HG02763 (cell line): ENCODE measurements around the gene KAT8.
A peak's percentile ranks its signal among the peaks of the same experiment; 100 is the strongest.
"Not testable (repeated sequence)": the region's sequence is repeated elsewhere in the genome, so short reads cannot be mapped to it uniquely, and the experiment has no call there.

Experiments
- ATAC-seq: cut with Tn5 transposase; IDR thresholded peaks from one replicate; pipeline ENCODE4 v1.9.1; 2021; ENCODE audit warnings: mild to moderate bottlenecking, moderate library complexity; ENCODE audit not compliant: unreplicated experiment

The KAT8 gene

DNA sequence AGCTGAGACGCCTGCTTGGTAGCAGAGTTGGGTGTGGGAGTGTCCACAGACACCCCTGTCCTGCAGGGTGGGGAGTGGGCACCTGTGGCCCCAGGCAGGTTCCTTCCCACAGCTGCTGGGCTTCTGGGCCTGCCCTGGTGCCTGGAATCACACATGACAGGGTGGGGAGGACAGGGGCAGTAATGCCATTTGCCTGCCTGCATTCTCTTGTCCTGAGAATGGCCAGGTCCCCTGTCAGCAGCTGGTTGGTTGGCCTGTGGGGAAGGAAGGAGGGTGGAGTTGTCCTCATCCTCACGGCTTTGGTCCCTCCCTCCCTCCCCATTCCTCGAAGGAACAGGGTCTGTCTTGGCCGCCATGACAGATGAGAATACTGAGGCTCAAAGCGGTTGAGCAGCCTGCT lies 33.9 kb upstream of the KAT8 start:
- ATAC-seq: no peak

DNA sequence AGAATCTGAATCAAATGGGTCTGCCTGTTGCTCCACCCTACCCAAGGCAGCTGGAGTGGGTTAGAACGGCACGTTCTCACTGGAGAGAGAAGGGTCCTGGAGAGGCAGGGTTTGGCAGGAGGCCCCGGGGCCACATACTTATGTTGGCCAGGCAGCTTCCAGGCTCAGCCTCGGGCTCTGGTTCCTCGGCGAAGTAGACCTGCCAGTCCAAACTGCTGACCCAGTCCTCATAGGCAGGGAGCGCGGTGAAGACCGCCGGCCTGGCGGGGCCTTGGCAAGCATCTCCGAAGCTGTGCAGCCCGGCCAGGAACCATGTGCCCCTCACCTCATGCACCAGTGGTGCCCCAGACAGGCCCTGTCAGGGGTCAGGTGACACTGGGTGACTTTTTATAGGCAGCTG lies 33.5 kb upstream of the KAT8 start:
- ATAC-seq: no peak

DNA sequence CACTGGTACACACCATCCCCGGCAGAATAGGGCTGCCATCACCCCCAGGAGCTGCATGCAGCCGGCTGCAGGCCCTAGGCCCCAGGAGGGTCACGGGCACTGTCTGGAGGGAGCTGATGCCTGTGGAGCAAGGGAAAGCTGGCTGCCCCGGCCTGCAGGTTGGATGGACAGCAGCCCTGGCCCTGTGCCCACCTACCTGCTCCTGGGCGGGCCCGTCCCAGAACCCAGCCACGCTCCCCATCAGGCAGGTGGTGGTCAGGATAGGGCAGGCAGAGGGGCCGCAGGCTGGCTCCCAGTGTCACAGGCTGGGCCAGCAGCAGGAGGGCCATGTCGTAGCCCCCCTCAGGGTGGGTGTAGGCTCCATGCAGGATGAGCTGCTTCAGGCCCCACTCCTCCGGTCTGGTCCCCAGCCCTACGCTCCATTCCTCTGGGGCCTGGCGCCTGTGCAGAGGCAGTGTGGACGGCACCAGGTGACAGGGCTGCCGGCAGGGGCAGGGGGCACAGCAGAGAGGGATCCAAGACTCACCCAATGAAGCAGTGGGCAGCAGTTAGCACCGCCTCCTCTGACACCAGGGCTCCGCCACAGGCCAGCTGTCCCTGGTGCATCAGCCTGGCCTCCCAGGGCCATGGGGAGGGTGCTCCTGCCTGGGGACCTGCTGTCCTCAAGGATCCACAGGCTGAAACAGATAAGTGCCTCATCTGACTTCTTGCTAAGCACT lies 32.7 kb upstream of the KAT8 start:
- no peak for ATAC-seq

DNA sequence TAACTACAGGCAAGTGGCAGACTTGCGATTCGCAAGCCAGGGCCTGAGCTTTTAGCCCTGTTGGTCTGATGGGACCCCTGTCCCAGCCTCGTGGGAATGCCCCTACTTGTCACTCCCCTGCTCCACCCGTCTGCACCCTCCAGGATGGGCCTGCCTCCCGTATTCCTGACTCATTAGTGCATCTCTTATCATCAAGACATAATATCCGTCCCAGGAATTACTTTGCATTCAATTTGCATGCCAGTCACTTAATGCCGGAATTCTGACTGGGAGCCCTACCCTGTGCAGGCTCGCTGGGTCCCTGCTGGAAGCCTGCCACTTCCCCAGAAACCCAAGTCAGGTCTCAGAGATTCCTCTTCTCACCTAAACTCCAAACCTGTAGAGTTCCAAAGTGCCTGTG lies 32.1 kb upstream of the KAT8 start:
- no peak for ATAC-seq

DNA sequence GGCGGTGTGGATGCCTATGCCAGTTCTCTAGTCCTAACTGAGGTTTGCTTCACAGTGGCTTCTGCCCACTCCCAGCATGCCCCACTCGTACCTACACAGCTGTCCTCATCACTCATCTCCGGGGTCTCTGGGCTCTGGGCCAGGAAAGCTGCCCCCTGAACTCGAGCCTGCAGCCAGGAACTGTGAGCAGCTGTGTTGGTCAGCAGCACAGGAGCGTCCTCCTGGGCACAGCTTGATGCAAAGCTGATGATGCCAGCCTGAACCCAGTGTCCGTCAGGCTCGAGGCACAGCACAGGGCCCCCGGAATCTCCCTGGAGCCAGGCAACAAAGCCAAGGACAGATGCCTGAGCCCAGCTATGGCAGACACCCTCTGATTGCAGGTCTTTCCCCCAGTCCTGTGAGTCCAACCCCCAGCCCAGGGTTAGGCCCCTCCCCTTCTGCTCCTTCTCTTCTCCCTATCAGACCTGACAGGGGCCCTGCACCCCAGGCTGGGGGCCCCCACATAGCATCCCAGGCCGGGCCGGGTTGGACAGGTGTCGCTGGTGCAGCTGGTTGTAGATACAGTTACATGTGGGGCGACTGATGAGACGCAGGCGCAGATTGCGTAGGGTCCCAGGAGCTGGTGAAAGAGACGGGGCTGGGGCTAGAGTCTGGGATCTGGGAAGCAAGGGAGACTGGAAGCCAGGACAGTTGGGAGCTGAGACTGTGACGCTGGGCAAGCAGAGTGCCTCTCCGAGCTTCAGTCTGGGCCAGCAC lies 31.4 kb upstream of the KAT8 start:
- ATAC-seq: no peak

DNA sequence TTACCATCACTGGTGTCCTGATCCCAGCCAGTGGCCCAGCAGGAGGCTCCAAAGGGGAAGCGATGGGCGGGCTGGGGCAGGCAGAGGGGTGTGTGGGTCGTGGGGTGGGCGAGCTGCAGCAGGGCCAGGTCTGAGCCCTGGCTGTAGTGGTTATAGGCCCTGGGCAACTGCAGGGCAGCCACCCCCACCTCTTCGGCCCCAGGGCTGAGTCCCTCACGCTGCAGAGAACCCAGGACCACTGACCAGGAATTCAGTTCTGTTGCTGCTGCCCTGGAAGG lies 30.9 kb upstream of the KAT8 start:
- no peak for ATAC-seq

DNA sequence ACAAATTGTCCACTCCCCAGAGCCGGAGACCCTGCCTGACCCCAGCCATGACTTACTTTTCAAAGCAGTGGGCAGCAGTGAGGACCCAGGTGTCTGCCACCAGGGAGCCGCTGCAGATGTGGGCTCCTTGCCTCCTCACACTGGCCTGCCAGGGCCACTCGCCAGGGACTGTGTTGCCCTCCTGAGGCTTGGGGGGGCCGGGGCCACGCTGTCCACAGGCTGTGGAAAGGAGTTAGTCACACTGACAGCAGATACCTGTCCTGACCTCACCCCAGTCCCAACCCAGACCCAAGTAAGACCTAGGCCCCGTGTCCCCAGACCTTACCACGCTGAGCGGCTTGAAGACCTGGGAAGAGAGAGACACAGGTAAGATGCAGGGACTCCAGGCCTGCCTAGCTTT lies 30.0 kb upstream of the KAT8 start:
- ATAC-seq: no peak

DNA sequence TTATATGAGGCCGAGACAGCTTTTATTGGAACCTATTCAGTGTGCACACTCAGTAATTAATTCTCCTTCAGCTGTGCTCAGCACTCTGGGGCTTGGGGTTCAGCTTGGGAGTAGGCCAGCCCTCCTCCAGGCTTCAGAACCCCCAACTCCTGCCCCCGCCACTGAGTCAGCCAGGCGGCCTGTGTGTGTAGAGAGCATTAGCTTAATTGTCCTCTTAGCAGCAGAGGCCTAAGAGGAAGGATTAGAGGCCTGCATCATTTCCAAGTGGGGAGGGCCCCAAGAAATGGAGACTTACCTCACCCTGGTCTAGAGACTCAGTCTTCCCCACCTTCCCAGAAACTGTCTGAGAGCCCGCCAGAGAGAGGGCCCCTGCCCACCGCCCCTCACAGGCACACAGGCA lies 29.5 kb upstream of the KAT8 start:
- ATAC-seq: no peak

DNA sequence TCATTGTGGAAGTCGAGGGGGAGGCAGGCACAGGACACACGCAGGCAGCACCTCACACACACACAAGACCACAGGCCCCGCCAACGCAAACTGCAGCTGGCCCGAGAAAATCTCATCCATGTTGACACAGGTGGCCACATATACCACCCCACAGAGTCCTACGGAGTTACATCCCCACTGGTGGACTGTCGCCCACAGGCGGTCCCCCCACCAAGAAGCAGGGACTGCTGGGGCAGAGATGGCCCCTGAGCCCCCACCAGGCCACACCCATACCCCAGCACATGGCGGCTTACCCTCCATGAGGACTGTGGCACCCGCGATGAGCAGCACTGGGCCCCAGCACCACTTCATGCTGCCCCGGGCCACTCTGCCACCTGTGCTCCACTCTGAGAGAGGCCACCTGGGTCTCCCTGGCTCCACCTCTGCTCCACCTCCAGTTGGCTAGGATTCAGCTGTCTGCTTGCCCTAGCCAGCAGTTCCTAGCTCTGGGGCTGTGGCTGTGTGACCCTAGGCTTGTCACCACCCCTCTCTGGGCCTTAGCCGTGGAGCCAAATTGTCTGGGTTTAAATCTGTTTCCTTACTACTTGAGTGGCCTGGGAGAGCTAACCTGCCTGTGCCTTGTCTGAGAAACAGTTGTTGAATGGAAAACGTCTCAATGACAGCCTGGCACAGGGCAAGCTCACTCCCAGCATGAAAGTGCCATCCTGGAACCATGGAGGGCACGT lies 28.8 kb upstream of the KAT8 start, which contains the start of gene PRSS53:
TSS of gene PRSS53 (minus strand) at position 485 of the 725 bp plus-strand sequence. CDS start at position 351, 134 bp downstream.
- ATAC-seq: no peak

DNA sequence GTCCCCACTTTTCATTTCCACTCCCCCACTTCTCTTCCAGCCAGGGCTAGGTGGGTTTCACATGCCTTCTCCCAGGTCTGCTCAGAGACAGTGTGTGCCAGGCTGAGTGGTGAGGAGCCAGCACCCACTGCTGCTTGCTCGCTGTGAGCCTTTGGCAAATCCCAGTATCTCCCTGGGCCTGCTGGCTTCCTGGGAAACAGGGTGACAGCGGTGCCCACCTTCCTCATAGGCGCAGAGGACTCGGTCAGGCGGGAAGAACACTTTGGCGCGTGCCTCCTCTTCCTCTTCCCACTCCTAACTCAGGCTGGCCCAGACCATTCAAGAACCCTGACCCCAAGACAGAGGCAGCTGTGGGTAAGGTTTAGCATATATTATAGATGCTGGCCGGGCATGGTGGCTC lies 28.3 kb upstream of the KAT8 start:
- no peak for ATAC-seq

DNA sequence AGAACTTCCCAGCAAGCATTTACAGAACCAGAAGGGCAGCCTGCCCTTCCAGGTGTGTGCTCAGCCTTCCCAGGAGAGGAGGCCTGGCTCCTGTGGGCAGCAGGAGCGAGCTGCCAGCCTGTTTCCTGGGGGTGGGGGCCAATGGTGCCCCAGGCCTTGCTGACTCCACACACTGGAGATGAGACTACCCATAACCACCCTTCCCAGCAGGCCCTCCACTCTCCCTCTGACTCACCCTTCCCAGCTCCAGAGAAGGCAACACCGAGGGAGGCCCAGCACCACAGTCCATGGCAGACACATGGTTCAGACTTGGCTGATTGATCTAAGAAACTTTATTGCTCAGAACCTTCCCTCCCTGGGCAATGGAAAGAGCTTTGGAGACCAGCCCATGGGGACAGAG lies 26.9 kb upstream of the KAT8 start:
- no peak for ATAC-seq

DNA sequence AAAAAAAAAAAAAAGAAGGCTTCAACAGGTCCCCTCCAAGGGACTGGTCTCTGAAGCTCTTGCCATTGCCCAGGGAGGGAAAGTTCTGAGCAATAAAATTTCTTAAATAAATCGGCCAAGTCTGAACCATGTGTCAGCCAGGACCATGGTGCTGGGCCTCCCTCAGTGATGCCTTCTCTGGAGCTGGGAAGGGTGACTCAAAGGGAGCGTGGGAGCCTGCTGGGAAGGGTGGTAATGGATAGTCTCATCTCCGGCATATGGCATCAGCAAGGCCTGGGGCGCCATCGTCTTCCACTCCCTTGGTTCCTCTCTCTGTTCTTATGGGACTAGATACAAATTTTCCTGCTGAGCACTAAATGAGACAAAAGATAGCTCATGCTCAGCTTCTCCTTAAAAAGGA lies 25.1 kb upstream of the KAT8 start:
- ATAC-seq: no peak

DNA sequence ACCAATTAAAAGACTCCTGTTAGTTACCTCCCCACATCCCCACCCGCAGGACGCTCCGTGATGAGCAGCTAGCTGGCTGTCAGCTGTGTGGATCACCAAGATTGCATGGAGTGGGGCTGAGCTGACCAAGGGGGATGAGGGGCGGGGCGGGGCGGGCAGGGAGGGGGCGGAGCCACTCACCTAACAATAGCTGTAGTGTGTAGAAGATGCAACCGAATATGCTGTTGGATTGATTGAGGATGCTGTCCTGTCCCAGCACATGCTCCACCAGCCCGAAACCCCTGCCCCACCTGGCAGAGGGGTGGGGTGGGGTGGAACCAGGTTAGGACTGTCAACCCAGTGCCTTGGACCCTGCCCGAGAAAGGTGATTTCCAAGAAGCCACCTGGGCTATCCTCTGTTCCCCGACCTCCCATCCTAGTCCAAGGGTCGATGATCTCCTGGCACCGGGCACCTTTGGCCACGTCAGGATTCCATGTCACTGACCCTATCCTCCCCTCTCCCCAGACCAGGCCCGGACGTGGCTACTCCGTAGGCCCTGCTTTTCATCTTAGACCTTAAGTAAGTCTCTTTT lies 24.2 kb upstream of the KAT8 start:
- no peak for ATAC-seq

DNA sequence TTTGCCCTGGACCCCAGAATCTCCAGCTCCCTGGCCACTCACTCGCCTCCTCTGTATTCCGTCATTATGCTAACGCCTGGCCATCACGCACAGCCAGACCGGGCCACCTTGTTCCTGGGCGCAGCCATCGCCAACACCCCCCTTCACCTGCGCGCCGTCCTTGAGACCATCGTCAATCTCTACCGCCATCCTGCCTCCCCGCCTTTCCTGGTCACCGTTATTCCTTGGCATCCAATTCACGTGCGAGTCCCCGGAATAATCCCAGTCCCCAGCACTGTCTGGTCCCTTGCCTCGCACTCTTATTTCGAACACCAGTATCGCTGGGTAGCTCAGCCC lies 23.4 kb upstream of the KAT8 start:
- no peak for ATAC-seq

DNA sequence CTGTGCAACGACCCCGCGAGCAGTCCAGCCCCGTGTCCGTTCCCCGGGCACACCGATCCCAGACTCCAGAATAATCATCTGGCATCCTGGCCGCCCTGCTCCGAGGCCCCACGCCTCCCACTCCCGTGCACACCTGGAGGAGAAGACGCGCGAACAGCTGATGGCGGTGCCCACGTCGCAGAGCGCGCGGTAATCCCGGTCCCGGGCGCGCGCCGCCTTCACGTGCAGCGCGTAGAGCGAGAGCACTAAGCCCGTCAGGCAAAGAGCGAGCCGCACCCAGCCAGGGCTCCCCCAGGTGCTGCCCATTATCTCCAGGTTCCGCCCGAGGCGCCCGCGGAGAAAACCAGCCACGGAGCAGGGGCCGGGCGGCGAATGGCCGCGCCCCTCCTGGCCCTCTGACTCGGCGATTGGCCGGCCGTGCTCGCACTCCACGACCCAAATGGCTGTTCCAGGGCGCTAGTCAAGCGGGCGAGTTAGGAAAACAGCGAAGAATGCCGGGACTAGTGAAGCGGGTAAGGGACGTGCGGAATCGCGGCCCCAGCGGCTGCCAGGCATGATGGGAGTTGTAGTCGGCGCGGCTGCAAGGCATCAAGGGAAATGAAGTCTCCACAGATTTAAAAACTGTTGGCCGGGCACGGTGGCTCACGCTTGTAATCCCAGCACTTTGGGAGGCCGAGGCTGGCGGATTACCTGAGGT lies 22.9 kb upstream of the KAT8 start, which contains the start of gene VKORC1:
TSS of gene VKORC1 (minus strand) at position 374 of the 697 bp plus-strand sequence. CDS start at position 306, 68 bp downstream.
- peak; percentile 85 for ATAC-seq

DNA sequence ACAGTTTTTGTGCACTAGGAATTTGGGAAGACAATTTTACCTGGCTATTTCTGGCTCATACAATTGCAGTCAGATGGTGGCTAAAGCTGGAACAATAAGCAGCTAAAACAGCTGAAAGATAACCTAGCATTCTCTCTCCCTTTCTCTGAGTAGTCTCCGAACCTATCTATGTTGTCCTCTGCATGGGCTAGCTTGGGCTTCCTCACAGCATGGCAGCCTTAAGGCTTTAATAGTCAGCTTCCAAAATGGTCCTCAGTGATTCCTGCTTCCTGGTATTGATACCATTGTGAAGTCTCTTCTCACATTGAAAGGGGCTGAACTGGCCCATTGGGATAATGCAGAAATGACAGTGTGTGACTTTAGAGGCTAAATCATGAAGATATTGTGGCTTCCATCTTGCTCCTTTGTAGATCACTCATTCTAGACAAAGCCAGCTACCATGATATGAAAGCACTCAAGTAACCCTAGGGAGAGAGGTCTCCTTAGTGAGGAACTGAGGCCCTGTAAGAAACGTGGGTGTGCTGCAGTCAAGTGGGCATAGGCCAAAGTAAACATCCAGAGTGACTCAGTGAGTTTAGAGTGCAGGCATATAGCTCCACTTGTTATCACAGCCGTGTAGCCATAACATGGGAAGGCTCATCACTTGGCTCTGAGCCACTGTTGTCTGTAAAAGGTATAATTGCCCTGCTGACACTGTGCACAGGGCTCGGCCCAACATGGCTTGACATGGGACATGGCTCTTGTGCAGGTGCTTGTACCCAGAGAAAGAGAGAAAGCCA lies 17.4 kb upstream of the KAT8 start:
- ATAC-seq: no peak

DNA sequence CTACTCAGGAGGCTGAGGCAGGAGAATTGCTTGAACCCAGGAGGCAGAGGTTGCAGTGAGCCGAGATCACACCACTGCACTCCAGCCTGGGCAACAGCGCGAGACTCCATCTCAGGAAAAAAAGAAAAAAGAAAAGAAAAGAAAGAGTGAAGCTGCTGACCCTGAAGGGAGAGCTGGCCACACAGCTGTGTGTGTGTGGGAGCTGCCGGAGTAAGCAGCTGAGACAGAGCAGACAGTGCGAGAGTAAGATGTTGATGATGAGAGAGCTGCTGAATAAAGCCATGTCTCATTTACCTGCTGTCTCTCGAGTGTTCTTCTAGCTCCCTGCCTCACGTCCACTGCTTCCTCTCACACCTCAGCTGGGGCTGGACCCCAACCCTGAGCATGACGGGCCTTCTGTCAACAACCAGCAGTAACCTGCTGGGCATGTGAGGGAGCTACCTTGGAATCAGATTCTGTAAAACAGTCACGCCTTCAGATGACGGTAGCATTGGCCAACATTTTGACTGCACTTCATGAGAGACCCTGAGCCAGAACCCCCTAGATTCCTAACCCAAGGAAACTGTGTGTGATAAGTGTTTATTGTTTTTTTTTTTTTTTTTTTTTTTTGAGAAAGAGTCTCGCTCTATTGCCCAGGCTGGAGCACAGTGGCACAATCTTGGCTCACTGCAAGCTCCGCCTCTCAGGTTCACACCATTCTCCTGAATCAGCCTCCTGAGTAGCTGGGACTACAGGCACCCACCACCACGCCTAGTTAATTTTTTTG lies 16.4 kb upstream of the KAT8 start:
- not testable (repeated sequence) for ATAC-seq

DNA sequence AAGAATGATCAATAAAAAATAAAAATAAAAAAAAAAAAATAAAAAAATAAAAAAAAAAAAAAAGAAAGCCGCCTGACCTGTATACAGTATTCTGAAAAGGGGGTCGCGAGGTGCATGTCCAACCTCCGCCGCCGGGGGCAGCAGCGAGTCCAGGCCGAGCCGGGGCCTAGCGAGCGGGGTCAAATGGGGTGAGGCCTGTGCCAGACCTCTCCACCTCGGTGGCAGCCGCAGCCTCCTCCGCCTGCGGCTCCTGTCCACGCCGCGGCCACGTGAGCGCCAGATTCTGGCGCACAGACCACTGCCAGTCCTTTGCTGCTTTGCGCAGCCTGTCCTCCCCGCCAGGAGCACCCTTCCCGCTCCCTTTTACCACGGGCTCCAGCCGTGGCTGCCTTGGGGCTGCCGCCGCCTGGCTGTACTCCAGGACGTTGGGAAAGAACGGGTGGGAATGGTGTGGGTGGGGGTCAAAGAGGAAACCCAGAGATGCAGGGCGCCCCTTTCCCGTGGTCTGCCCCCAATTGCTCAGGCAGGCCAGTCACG lies 11.7 kb upstream of the KAT8 start:
- peak; percentile 40 for ATAC-seq
